GM21367 (cell line): Measurements from ENCODE around the gene PRCP.

Experiments
- ATAC-seq: cut with Tn5 transposase; IDR thresholded peaks from one replicate; pipeline ENCODE4 v1.9.1; 2021; ENCODE audit not compliant: unreplicated experiment

PRCP gene

GRCh38 chr11:82908311-82908710, 8.1 kb upstream of the PRCP start:
- no peak for ATAC-seq

- ATAC-seq = no peak
Measured at GRCh38 chr11:82907371-82907770, 7.1 kb upstream of the PRCP start.

GRCh38 chr11:82906931-82907330, 6.7 kb upstream of the PRCP start:
- no peak for ATAC-seq

GRCh38 chr11:82906236-82906635, 6.0 kb upstream of the PRCP start:
- ATAC-seq = no peak

GRCh38 chr11:82903843-82904586, 3.8 kb upstream of the PRCP start:
- no peak for ATAC-seq

- no peak for ATAC-seq
Measured at GRCh38 chr11:82902880-82903279, 2.6 kb upstream of the PRCP start.

- ATAC-seq = no peak
Measured at GRCh38 chr11:82901922-82902485, 1.8 kb upstream of the PRCP start.

- ATAC-seq = peak; percentile 67
Measured at GRCh38 chr11:82901165-82901921, 1.1 kb upstream of the PRCP start, which contains the start of gene DDIAS. DDIAS (plus strand) TSS chr11:82901736; CDS start chr11:82914739, 13,003 bp downstream.

GRCh38 chr11:82899957-82900276, 313 bp downstream of the PRCP start:
- no peak for ATAC-seq

GRCh38 chr11:82899186-82899820, 927 bp downstream of the PRCP start:
- no peak for ATAC-seq

- ATAC-seq = no peak
Measured at GRCh38 chr11:82898241-82898640, 2.0 kb downstream of the PRCP start.

- no peak for ATAC-seq
Measured at GRCh38 chr11:82896183-82896582, 4.0 kb downstream of the PRCP start.

- peak; percentile 34 for ATAC-seq
Measured at GRCh38 chr11:82895437-82896091, 4.7 kb downstream of the PRCP start.

GRCh38 chr11:82892611-82893169, 7.5 kb downstream of the PRCP start:
- ATAC-seq = no peak

- no peak for ATAC-seq
Measured at GRCh38 chr11:82890936-82891335, 9.3 kb downstream of the PRCP start.

GRCh38 chr11:82890002-82890341, 10.3 kb downstream of the PRCP start:
- no peak for ATAC-seq

- ATAC-seq = no peak
Measured at GRCh38 chr11:82889133-82890001, 10.9 kb downstream of the PRCP start.

- no peak for ATAC-seq
Measured at GRCh38 chr11:82883853-82884252, 16.4 kb downstream of the PRCP start.

- no peak for ATAC-seq
Measured at GRCh38 chr11:82874646-82875523, 25.3 kb downstream of the PRCP start.
